HG03457 (cell line): ENCODE results near the gene GCNT2.
"Not testable (repeated sequence)": the region's sequence is repeated elsewhere in the genome, so short reads cannot be mapped to it uniquely, and the experiment has no call there.

ENCODE experiments used
- ATAC-seq: cut with Tn5 transposase; IDR thresholded peaks from one replicate; pipeline ENCODE4 v1.9.1; 2021; ENCODE audit warnings: moderate number of reproducible peaks; ENCODE audit not compliant: unreplicated experiment

The GCNT2 gene

DNA sequence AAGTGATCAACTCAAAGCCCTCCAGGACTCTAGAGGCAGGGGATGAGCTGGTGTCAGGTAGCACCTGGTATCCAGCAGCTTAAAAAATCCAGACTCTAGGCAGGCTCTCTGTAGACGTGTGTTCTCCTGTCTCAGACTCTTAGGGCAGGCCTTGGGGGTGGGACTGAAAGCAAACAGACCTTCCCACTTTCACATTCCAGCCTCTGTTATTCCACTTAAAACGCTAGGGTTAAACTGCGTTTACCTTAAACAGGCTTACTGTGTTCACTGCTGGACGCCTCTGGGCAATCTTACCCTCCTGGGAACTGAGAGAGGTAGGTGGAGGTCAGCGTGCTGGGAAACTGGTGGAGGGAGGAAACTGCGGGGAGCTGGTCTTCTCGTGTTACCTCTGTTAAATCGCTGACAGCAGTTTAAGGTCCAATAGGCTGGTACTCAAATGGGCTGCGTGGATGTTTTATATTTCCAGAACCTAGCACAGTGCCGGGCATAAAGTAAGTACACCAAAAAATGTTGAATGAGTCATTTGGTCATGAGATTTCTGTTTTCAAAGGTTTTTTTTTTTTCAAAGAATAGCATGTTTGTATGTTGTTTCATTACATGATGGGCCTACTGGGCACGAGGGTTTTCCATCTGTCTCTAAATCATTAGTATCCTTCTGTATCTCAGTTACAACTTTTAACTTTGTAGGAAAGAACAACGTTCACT lies at the start of gene GCNT2:
GCNT2 (plus strand) TSS at position 248 of the 705 bp plus-strand sequence. CDS start 7,561 bp downstream, outside the sequence.
- no peak for ATAC-seq

DNA sequence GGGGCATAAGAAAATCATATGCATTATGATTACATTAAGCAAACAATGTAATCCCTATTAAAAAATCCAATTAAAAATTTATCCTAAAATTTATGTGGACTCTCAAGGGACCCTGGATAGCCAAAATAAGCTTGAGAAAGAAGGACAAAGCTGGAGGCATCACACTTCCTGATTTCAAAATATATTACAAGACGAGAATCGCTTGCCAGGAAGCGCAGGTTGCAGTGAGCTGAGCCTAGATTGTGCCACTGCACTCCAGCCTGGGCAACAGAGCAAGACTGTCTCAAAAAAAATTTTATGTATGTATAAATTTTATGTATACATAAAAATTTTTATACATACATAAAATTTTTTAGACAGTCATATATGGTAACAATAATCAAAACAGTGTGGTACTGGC lies 48.5 kb upstream of the GCNT2 start:
- no peak for ATAC-seq

DNA sequence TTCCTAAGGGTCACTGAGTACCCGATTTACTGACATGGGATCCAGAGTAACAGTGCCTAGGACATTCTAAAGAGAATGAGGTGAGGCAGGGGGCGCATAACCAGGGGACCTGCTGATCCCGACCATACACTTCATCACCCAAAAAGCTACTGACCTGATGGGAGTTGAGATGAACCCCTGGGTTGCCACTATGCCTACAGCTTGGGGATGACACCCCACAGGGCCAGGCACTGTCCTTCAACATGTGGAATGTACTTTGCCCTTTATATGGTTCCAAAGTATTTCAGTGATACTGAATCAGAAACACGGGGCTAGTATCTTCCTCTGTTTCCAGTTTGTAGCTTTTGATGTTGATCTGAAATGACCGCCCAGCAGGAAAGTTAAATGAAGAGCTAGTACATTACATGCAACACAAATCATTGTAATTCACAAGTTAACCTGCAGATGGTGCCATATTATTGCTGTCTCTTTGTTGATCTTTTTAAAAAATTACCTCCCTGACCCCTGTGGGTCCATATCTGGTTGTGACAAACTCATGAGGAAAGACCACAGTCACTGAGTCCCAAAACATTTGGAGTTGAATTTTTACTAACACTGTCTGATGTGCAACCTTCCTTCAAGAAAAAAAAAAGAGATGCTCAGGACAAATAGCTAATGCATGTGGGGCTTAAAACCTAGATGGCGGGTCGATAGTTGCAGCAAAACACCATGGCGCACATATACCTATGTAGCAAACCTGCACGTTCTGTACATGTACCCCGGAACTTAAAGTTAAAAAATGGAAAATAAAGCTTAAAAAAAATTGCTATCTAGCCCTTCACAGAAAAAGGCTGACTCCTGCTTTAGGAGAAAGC lies 42.7 kb upstream of the GCNT2 start:
- ATAC-seq, result no peak

DNA sequence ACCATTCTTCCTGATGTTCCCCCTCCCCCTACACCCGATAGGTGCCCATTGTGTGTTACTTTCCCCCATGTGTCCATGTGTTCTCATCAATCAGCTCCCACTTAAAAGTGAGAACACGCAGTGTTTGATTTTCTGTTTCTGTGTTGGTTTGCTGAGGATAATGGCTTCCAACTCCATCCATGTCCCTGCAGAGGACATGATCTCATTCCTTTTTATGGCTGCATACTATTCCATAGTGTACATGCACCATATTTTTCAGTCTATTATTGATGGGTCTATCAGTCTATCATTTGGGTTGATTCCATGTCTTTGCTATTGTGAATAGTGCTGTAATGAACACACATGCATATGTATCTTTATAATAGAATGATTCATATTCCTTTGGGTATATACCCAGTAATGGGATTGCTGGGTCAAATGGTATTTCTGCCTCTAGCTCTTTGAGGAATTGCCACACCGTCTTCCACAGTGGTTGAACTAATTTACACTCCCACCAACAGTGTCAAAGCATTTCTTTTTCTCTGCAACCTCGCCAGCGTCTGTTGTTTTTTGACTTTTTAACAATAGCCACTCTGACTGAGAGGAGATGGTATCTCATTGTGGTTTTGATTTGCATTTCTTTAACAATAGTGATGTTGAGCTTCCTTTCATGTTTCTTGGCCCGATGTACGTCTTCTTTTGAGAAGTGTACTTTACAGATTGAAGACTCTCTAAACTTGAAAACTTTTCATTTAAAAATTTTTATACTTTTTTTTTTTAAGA lies 41.0 kb upstream of the GCNT2 start:
- ATAC-seq, result no peak

DNA sequence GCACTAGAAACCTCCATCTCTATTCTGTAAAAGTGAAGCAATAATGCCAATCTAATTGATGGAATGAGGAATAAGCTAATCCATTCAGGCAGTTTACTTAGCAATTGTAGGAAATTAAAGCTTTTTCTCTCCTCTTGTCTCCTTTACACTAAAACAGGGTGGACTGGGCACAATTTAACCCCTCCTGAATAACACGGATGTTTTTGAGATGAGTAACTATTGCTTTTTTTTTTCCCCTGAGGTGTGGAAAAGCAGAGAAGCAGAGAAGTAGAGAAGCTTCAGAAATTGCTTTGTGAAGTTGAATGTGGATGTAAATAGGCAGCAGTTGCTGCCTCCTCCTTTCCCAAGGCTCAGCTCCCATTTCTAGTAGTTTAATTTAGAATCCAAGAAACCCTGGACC lies 40.0 kb upstream of the GCNT2 start:
- no peak for ATAC-seq

DNA sequence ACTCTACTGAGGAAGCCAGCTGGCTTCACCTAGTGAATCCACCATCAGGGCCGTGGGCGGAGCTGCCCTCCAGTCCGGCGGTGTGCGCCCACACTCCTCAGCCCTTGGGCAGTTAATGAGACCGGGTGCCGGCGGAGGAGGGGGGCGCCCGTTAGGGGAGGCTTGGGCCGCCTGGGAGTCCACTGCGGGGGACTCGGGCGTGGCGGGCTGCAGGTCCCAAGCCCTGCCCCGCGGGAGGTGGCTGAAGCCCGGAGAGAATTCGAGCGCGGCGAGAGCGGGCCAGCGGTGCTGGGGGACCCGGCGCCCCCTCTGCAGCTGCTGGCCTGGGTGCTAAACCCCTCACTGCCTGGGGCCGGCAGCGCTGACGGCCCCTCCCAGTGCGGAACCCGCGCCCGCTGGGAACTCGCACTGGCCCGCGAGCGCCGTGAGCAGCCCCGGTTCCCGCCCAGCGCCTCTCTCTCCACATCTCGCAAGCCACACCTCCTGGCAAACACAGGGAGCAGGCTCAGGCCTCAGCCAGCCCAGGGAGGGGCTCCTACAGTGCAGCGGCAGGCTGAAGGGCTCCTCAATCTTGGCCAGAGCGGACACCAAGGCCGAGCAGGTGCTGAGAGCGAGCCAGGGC lies 38.4 kb upstream of the GCNT2 start:
- ATAC-seq, result no peak

DNA sequence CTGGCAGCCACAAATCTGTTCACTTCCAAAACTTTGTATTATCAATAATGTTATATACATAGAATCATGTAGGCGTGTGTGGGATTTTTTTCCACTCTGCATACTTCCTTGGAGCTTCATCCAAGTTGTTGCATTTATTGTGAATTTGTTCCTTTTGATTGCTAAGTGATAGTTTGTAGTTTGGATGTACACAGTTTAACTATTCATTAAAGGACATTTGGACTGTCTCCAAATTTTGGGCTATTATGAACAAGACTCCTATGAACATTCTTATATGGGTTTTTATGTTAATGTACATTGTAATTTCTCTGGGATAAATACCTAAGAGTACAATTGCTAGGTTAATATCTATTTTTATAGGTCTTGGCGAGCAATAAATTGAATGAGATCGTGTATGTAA lies 36.2 kb upstream of the GCNT2 start:
- no peak for ATAC-seq

DNA sequence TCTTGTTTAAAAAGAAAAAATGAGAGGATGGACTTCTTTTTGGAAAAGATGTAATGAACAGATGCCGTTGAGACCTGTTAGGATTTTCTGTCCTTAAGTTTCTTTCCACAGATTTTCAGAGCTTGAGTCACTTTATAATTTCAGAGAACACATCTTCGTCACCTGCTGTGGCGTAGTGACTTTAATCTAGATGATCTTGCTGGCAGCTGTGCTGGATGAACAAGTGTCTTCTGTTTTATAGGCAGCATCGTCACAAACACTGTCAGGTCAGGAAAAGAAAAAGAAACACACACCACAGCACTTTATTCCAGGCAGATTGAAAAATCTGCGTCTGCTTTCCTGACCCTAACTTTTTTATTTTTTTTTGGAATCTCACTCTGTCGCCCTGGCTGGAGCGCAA lies 35.7 kb upstream of the GCNT2 start:
- ATAC-seq, result no peak

DNA sequence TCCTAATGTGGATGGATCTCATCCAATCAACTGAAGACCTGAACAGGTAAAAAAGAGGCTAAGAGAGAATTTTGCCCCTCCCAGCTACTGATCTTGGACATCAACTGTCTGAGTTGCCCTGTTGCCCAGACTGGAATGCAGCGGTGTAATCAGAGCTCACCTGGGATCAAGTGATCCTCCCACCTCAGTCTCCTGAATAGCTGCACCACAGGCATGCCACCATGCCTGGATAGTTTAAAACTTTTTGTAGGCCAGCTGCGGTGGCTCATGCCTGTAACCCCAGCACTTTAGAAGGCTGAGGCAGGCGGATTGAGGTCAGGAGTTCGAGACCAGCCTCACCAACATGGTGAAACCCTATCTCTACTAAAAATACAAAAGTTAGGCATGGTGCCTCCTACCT lies 34.9 kb upstream of the GCNT2 start:
- ATAC-seq, result no peak

DNA sequence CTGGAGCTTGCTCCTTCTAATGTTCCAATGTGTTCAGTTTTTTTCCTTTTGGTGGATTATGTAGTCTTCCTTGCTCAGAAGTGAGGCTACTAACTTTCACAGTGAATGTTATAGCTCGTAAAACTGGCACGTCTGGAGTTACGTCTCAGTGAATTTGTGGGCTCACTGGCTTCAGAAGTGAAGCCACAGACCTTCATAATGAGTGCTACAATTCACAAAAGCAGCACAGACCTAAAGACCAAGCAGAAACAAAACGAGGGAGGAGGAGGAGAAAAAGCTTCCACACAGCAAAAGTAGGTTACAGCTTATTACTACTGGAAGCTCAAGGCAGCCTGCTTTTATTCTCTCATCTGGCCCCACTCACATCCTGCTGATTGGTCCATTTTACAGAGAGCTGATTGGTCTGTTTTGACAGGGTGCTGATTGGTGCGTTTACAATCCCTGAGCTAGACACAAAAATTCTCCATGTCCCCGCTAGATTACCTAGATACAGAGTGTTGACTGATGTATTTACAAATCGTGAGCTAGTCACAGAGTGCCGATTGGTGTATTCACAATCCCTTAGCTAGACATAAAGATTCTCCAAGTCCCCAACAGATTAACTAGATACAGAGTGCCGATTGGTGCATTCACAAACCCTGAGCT lies 34.1 kb upstream of the GCNT2 start:
- ATAC-seq, result not testable (repeated sequence)

DNA sequence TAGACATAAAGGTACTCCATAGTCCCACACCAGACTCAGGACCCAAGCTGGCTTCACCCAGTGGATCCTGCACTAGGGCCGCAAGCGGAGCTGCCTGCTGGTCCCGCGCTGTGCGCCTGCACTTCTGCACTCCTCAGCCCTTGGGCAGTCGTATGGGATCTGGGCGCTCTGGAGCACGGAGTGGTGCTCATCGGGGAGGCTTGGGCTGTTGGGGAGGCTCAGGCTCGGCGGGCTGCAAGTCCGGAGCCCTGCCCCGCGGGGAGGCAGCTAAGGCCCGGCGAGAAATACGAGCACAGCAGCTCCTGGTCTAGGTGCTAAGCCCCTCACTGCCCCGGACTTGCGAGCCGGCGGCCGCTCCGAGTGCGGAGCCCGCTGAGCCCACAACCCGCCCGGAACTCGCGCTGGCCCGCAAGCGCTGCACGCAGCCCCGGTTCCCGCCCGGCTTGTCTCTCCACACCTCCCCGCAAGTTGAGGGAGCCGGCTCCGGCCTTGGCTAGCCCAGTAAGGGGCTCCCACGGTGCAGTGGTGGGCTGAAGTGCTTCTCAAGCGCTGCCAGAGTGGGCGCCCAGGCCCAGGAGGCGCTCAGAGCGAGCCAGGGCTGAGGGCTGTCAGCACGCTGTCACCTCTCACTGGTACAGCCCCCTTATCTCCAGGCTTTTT lies 33.4 kb upstream of the GCNT2 start:
- ATAC-seq, result no peak

DNA sequence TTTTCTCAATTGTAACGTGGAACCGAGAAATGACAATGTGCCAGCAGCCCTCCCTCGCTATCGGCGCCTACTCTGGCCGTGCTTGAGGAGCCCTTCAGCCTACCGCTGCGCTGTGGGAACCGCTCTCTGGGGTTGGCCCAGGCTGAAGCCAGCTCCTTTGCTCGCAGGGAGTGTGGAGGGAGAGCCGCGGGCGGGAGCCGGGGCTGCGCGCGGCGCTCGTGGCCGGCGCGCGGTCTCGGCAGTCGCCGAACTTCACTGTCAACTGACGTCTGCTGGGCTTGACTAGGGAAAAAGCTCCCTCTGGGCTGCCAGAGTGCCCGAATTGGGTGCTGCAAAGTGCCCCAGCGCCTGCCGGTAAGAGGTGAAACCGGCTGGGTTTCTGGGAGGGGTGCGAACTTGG lies 29.7 kb upstream of the GCNT2 start:
- no peak for ATAC-seq

DNA sequence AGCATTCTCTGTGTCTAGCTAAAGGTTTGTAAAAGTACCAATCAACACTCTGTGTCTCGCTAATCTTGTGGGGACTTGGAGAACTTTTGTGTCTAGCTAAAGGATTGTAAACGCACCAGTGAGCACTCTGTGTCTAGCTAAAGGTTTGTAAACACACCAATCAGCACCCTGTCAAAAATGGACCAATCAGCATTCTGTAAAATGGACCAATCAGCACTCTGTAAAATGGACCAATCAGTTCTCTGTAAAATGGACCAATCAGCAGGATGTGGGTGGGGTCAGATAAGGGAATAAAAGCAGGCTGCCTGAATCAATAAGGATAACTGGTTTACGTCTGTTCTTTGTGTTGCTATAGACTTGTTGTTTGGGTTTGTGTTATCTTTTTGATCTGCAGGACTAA lies 29.2 kb upstream of the GCNT2 start:
- not testable (repeated sequence) for ATAC-seq

DNA sequence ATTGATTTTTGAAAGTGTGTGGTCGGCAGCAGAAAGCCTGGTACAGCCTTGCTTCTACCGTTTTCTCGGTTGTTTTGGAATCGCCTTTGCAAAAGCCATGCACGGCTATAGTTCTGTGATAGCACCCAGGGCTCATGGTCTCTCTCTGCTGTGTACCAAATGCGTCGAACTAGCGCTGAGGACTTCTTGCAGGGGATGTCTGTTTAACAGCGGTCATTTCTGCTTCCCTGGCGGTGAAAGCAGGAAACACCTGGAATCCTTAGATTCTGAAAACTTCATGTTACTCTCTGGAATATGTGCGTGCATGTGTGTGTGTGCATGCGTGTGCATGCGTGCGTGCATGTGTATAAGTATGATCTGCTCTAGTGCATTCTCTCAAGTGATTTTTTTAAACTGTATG lies 26.1 kb upstream of the GCNT2 start:
- ATAC-seq, result no peak

DNA sequence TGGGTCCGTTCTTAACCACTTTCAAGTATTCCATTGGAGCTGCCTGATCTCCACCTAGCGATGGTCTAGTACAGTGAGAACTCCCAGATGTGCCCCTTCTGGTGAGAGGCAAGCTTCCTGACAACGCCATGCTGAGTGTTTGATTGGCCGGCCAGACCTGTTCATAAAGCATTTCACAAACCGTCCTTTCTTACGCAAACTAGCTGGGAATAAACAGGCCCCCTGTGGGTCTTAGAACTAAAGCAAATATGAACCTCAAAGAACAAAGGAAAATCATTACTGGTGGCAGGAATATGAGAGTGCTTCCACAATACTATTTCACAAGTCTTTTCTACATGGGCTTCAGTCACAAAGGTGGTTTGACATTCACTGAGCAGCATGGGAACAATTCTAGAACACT lies 15.6 kb upstream of the GCNT2 start:
- no peak for ATAC-seq

DNA sequence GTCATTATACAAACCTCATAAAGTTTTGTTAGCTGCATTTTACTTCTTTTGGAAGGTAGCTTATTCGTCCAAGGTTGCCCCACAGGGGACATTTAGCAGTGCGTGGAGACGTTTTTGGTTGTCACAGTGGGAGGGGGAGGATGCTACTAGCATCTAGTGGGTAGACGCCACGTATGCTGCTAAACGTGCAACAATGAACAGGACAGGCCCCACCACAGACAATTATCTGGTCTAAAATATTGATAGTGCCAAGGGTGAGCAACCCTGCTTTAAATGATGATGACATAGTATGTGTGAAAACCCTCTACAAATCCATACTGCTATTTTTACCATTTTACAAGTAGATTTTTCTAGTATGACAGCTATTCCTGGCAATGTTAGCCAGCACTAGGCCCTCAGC lies 13.9 kb upstream of the GCNT2 start:
- no peak for ATAC-seq

DNA sequence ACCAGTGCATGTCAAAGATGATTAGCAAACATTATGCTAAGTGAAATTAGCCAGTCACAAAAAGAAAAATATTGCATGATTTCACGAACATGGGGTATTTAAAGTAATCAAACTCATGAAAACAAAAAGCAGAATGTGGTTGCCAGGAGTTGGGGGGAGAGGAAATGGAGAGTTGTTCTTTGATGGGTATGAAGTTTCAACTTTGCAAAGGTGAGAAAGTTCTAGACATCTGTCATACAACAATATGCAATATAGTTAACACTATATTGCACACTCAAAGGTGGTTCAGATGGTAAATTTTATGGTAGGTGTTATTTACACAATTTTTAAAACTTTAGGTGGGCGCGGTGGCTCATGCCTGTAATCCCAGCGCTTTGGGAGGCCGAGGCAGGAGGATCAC lies 13.4 kb upstream of the GCNT2 start:
- no peak for ATAC-seq

DNA sequence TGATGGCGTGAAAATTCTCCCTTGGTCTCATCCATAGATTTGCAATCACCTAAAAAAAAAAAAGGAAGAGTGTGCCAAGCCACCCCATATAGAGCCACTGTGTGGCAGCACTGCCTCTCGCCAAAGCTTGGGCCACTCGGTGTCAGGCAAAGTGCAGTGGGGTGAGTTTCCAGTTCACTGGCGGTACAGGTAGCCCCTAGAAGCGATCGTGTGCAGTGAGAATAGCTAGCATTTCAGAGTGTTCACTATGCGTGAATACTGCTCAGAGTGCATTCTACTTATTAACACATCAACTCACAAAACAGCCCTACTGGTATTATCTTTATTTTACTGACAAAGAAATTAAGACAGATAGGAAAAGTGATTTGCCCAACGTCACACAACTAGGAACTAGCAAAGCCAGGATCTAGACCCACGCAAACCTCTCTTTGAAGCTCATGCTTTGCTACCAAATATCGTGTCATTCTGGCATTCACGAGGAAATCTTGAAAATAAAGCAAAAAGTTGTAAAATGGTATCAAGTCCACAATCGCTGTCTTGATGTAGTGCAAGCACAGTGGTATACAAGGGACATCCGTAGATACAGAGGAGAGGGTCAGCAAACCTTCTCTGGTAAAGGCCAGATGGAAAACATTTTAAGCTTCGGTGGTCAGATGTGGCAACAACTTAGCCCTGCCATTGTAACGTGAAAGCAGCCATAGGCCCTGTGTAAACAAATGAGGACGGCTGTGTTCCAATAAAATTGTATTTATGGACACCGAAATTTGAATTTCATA lies 10.4 kb upstream of the GCNT2 start:
- peak; percentile 93 for ATAC-seq

DNA sequence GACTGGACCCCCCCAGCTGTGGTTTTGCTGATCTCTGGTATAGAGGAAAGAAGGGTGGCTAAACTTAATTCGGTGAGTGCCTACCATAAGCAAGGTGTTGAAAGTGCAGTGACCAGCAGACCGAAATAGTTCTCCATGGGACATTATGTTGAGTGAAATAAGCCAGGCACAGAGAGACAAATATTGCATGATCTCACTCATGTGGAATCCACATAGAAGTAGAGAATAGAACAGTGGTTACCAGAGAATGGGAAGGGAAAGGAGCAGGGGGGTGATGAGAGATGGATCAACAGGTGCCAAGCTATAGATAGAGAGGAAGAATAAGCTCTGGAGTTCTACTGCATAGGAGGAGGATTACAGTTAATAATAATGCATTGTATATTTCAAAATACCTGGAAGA lies 9.7 kb upstream of the GCNT2 start:
- no peak for ATAC-seq
